Panc1 (cell line): ENCODE measurements around the gene RPS6KA4.

Experiments
- POLR2AphosphoS5 ChIP-seq: IDR thresholded peaks from 2 replicates; pipeline ENCODE4 v1.6.1; 2012; ENCODE audit warnings: mild to moderate bottlenecking, low read depth, low read length, moderate library complexity
- SIN3A ChIP-seq: IDR thresholded peaks from 2 replicates; pipeline ENCODE4 v1.6.1; 2012; ENCODE audit warnings: low read depth, mild to moderate bottlenecking, low read length, moderate library complexity, borderline replicate concordance; ENCODE audit not compliant: insufficient read depth
- TCF7L2 ChIP-seq: IDR thresholded peaks from 2 replicates; pipeline ENCODE4 v1.6.1; 2011; ENCODE audit warnings: mild to moderate bottlenecking, low read depth, low read length, inconsistent platforms
- TF ChIP-seq, protein P1 (sequence below): fragments of 450-650 bp; IDR thresholded peaks from 2 replicates; pipeline ENCODE4 v1.5.1; 2017; ENCODE audit warnings: mild to moderate bottlenecking

DNA sequence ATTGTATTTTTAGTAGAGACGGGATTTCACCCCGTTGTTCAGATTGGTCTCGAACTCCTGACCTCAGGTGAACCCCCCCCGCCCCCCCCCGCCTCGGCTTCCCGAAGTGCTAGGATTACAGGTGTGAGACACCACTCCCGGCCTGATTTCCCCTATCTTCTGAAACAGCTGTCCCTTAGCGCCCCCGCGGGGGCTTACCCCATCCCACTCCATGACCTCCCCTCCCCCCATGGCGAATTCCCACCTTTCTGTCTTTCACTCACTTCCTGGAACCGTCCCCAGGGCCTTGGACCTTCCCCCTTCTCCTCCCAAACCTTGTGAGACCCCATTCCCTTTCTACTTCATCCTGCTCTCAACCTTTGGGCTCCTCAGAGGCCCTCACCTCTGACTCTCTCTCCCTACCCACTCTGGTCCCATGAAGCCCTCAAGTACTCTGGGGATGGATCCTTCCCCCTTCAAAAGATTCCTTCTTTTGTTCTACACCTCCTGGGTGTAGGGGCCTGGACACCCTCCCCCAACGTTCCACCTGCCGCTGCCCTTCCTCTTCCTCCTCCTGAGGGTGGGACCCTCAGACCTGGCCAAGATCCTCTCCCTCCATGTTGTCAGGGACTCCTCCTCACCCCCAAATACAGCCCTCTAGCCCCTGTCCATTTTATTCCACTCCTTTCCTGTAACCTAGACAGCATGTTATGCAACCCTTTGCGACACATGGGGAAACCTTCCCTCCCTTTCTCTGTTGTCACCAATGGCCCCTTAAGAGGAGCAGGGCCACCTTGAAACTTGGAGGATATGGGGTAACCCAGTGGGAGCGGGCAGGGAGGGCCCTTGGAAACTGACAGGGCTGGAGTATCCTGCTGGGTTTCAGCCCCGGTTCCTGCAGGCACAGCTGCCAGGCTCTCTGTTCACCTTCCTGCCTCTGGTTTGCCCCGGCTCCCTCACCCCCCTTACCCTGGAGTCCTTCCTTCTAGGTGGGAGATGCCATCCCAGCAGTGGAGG lies 39.9 kb upstream of the RPS6KA4 start:
- TF ChIP-seq, protein P1, sequence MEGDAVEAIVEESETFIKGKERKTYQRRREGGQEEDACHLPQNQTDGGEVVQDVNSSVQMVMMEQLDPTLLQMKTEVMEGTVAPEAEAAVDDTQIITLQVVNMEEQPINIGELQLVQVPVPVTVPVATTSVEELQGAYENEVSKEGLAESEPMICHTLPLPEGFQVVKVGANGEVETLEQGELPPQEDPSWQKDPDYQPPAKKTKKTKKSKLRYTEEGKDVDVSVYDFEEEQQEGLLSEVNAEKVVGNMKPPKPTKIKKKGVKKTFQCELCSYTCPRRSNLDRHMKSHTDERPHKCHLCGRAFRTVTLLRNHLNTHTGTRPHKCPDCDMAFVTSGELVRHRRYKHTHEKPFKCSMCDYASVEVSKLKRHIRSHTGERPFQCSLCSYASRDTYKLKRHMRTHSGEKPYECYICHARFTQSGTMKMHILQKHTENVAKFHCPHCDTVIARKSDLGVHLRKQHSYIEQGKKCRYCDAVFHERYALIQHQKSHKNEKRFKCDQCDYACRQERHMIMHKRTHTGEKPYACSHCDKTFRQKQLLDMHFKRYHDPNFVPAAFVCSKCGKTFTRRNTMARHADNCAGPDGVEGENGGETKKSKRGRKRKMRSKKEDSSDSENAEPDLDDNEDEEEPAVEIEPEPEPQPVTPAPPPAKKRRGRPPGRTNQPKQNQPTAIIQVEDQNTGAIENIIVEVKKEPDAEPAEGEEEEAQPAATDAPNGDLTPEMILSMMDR = no peak
- TF ChIP-seq SIN3A (no peak), POLR2AphosphoS5 (no peak), TCF7L2 (no peak)
